Fibroblast of skin of right quadriceps (primary cell): ENCODE data around the gene RBBP8NL.
"Not testable (repeated sequence)": the region's sequence is repeated elsewhere in the genome, so short reads cannot be mapped to it uniquely, and the experiment has no call there.

Experiments
- DNase-seq: peaks from one replicate; pipeline ENCODE4 v3.0.0-alpha.2; 2013

Gene RBBP8NL

GRCh38 chr20:62437927-62438326, 10.6 kb upstream of the RBBP8NL start:
- no peak for DNase-seq

- no peak for DNase-seq
Measured at GRCh38 chr20:62437496-62437895, 10.2 kb upstream of the RBBP8NL start.

GRCh38 chr20:62436692-62437091, 9.4 kb upstream of the RBBP8NL start:
- DNase-seq = no peak

- no peak for DNase-seq
Measured at GRCh38 chr20:62433658-62434497, 6.5 kb upstream of the RBBP8NL start.

- DNase-seq = no peak
Measured at GRCh38 chr20:62430866-62431447, 3.6 kb upstream of the RBBP8NL start.

GRCh38 chr20:62430311-62430853, 3.0 kb upstream of the RBBP8NL start:
- no peak for DNase-seq

GRCh38 chr20:62429455-62430310, 2.3 kb upstream of the RBBP8NL start:
- no peak for DNase-seq

GRCh38 chr20:62428396-62429295, 1.3 kb upstream of the RBBP8NL start:
- no peak for DNase-seq

GRCh38 chr20:62428002-62428372, 648 bp upstream of the RBBP8NL start:
- no peak for DNase-seq

- DNase-seq = no peak
Measured at GRCh38 chr20:62426699-62427131, 624 bp downstream of the RBBP8NL start.

GRCh38 chr20:62426059-62426348, 1.3 kb downstream of the RBBP8NL start:
- DNase-seq = not testable (repeated sequence)

- DNase-seq = no peak
Measured at GRCh38 chr20:62425281-62426058, 1.9 kb downstream of the RBBP8NL start.

GRCh38 chr20:62424249-62425107, 2.9 kb downstream of the RBBP8NL start:
- no peak for DNase-seq

- DNase-seq = no peak
Measured at GRCh38 chr20:62423326-62423706, 4.0 kb downstream of the RBBP8NL start.

- no peak for DNase-seq
Measured at GRCh38 chr20:62422636-62423325, 4.6 kb downstream of the RBBP8NL start.

- no peak for DNase-seq
Measured at GRCh38 chr20:62421716-62421990, 5.7 kb downstream of the RBBP8NL start.

- DNase-seq = no peak
Measured at GRCh38 chr20:62420846-62421715, 6.3 kb downstream of the RBBP8NL start.

GRCh38 chr20:62419759-62420158, 7.6 kb downstream of the RBBP8NL start:
- DNase-seq = no peak
